ENCODE results near the gene MRPL33. TPM values are rescaled to one million over a fixed set of nuclear protein-coding genes. Genes with fewer than 3 reads are reported as not detected.
A peak's percentile ranks its signal among the peaks of the same experiment; 100 is the strongest.

MRPL33 gene
- total RNA-seq, 2 donors from 2014 or later: 26.5 to 92.0 TPM

GRCh38 chr2:27752551-27753237, 18.8 kb upstream of the MRPL33 start:
- H3K4me1 ChIP-seq: peaks cover 53% of the 10 kb centered on the region
- TF ChIP-seq CTCF (IDR thresholded peaks at IDR 0.05) (no peak), POLR2A (IDR thresholded peaks at IDR 0.05) (peak; percentile 40 to 78 (median 78))
- DNase-seq: peak; percentile 75 to 87 (median 84)
- no peaks in the 10 kb centered on the region for H3K36me3 ChIP-seq (replicated peaks in 1 of 2; ENCODE audit: insufficient read depth in 1 of 2, low read depth in 2 of 2)
- intact Hi-C loops (cut with DNase I): no loop called here
- peak; percentile 91 for ATAC-seq
- H3K27ac ChIP-seq: peak overlapping the region; percentile 92 to 99 (median 94)
- no peaks in the 10 kb centered on the region for H3K27me3 ChIP-seq
- 18 to 29% methylated on average over 16 of the region's 16 CpGs for WGBS, 2 donors
- H3K9me3 ChIP-seq: no peaks in the 10 kb centered on the region
- peak overlapping the region in 1 of 2 donors; percentile 62 for H3K4me3 ChIP-seq

GRCh38 chr2:27754138-27754588, 17.4 kb upstream of the MRPL33 start:
- Histone ChIP-seq H3K9me3 (no peaks in the 10 kb centered on the region), H3K27me3 (no peaks in the 10 kb centered on the region), H3K27ac (peak overlapping the region; percentile 47 to 99 (median 94)), H3K4me3 (no peak overlapping the region), H3K36me3 (replicated peaks in 1 of 2; ENCODE audit: insufficient read depth in 1 of 2, low read depth in 2 of 2) (no peaks in the 10 kb centered on the region), H3K4me1 (peaks cover 53% of the 10 kb centered on the region)
- intact Hi-C loops (cut with DNase I): no loop called here
- 21 to 24% methylated on average over 4 of the region's 4 CpGs for WGBS, 2 donors
- ATAC-seq: peak; percentile 74
- DNase-seq: peak; percentile 84 to 90 (median 87)
- TF ChIP-seq POLR2A (IDR thresholded peaks at IDR 0.05): no peak
- peak; percentile 61 to 90 (median 85) for TF ChIP-seq CTCF (IDR thresholded peaks at IDR 0.05)

GRCh38 chr2:27754831-27755230, 16.7 kb upstream of the MRPL33 start:
- Histone ChIP-seq H3K9me3 (no peaks in the 10 kb centered on the region), H3K4me3 (no peak overlapping the region), H3K27ac (peak overlapping the region; percentile 42 to 94 (median 50)), H3K4me1 (peaks cover 53% of the 10 kb centered on the region), H3K36me3 (replicated peaks in 1 of 2; ENCODE audit: insufficient read depth in 1 of 2, low read depth in 2 of 2) (no peaks in the 10 kb centered on the region), H3K27me3 (no peaks in the 10 kb centered on the region)
- no peak for ATAC-seq
- TF ChIP-seq CTCF (IDR thresholded peaks at IDR 0.05) (no peak), POLR2A (IDR thresholded peaks at IDR 0.05) (no peak)
- 73 to 78% methylated on average over 5 of the region's 5 CpGs for WGBS, 2 donors
- no peak for DNase-seq
- intact Hi-C loops (cut with DNase I): no loop called here

- no peaks in the 10 kb centered on the region for H3K9me3 ChIP-seq
- H3K36me3 ChIP-seq (replicated peaks in 1 of 2; ENCODE audit: insufficient read depth in 1 of 2, low read depth in 2 of 2): no peaks in the 10 kb centered on the region
- TF ChIP-seq CTCF (IDR thresholded peaks at IDR 0.05) (no peak), POLR2A (IDR thresholded peaks at IDR 0.05) (no peak)
- peak overlapping the region; percentile 11 to 94 (median 40) for H3K27ac ChIP-seq
- H3K27me3 ChIP-seq: no peaks in the 10 kb centered on the region
- peaks cover 53% of the 10 kb centered on the region for H3K4me1 ChIP-seq
- ATAC-seq: no peak
- H3K4me3 ChIP-seq: no peak overlapping the region
- intact Hi-C loops (cut with DNase I): no loop called here
- WGBS, 2 donors: 83 to 90% methylated on average over 2 to 3 of the region's 3 CpGs
- DNase-seq: no peak
Measured at GRCh38 chr2:27756091-27756490, 15.4 kb upstream of the MRPL33 start.
